ENCODE measurements around the gene ECE2.

ECE2 gene

DNA sequence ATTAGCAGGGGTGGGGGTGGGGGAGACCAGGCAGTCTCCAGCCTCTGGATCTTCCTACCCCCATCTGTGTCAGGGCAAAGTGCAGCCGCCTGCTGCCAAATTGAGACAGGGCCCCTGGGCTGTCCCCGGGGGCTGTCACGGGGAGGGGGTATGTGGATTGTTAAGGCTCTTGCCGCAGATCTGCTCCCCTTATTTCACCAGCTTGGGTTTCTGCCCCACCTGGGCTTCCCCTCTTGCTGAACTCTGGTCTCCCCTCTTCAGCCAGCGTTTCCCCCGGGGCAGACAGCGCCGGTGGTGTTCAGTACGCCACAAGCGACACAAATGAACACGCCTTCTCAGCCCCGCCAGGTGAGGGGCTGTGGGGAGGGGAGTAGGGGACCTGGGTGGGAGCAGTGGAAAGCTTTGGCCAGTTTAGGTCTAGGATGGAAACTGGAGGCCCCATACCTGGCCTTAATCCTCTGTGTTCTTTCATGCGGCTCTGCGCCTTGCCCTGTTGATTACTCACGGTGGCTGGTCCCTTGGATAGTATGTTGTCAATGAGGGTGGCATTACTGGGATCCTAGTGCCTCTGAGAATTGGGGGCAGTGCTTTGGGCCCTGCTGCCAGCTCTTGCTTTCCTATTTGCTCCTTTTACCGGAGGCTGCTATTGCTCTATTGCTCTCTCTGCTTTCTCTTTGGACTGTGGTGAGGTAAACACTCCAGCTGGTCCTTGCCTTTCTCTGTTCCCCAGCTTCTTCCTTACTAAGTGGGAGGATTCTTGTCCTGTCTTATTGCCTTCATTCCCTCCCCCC lies 40.2 kb downstream of the ECE2 start:
- DNase-seq = no peak

DNA sequence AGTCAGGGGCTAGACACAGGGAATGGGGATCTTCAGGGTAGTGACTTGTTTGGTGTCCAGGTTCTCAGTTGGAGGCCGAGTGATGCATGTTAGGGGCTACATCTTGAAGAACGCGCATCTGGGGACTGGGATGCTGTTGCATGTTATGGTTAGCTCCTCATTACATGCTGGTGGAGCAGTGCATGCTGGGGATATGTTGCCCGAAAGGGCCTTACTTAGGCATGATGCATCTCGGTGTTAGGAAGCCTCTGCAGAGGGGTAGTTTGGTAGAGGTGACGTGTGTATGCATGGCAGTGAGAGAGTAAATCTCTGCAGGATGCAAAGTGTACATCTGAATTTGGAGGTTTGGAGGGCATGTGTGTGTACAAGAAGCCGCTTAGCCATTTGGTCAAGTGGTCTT lies 41.0 kb downstream of the ECE2 start:
- DNase-seq = no peak

DNA sequence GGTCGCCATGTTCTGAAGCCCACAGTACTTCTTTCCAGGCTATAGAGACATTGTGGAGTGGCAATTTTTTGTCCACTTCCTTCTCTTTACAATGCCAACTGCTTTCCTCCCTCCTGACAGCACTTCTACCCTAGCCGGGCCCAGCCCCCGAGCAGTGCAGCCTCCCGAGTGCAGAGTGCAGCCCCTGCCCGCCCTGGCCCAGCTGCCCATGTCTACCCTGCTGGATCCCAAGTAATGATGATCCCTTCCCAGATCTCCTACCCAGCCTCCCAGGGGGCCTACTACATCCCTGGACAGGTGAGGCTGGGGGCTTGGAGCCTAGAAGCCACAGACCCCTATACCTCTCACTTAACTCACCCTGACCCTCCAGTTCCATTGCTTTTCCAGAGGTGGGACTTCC lies 41.4 kb downstream of the ECE2 start:
- no peak for DNase-seq

DNA sequence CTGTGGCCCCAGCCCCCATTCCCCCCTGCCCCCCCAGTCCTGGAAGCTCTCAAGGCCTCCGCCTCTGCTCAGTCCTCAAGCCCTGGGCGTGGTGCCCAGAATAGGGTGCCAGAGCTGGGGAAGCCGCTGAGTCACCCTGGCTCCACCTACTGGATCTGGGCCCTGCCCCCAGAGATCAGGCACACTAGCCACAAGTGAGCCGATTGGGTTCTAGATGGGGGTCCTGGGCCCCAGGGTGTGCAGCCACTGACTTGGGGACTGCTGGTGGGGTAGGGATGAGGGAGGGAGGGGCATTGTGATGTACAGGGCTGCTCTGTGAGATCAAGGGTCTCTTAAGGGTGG lies 44.3 kb downstream of the ECE2 start:
- peak; percentile 96 for DNase-seq

DNA sequence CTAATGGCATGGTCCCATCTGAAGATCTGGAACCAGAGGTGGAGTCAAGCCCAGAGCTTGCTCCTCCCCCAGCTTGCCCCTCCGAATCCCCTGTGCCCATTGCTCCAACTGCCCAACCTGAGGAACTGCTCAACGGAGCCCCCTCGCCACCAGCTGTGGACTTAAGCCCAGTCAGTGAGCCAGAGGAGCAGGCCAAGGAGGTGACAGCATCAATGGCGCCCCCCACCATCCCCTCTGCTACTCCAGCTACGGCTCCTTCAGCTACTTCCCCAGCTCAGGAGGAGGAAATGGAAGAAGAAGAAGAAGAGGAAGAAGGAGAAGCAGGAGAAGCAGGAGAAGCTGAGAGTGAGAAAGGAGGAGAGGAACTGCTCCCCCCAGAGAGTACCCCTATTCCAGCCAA lies 45.8 kb downstream of the ECE2 start:
- no peak for DNase-seq

DNA sequence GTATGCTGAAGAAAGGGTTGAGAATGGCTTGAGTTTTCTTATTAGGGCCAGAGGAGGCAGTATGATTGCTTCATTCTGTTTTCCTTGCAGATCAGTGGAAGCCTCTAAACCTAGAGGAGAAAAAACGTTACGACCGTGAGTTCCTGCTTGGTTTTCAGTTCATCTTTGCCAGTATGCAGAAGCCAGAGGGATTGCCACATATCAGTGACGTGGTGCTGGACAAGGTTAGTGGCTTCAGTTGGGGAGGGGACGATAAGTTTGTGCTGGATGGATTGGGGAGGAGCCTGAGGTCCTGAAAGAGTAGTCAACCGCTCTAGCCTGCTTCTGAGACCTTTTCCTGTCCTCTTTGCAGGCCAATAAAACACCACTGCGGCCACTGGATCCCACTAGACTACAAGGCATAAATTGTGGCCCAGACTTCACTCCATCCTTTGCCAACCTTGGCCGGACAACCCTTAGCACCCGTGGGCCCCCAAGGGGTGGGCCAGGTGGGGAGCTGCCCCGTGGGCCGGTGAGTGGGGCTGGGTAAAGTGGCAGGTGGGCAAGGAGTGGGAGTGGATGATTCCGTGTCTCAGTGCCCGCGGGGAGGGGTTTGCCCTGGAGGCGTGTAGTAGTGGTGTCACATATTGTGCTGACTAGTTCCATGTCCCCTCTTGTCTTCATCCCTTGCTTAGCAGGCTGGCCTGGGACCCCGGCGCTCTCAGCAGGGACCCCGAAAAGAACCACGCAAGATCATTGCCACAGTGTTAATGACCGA lies 47.1 kb downstream of the ECE2 start:
- DNase-seq = no peak

DNA sequence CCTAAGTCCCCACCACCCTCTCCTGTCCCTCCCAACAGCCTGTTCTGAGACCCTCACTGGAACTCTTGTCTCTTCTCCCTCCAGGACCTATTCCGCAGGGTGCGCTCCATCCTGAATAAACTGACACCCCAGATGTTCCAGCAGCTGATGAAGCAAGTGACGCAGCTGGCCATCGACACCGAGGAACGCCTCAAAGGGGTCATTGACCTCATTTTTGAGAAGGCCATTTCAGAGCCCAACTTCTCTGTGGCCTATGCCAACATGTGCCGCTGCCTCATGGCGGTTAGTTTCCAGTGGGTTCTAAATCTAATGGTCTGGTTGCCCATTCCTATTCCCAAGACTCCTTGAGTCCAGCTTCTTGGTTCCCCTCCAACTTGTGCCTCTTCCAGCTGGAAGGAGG lies 47.9 kb downstream of the ECE2 start:
- no peak for DNase-seq

DNA sequence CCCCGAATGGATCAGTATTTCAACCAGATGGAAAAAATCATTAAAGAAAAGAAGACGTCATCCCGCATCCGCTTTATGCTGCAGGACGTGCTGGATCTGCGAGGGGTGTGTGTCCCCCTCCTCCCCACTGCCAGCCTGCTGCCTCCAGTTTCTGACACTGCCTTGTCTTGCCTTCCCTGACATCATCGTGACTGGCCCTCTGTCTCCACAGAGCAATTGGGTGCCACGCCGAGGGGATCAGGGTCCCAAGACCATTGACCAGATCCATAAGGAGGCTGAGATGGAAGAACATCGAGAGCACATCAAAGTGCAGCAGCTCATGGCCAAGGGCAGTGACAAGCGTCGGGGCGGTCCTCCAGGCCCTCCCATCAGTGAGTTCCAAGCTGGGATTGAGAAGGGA lies 49.4 kb downstream of the ECE2 start:
- no peak for DNase-seq

DNA sequence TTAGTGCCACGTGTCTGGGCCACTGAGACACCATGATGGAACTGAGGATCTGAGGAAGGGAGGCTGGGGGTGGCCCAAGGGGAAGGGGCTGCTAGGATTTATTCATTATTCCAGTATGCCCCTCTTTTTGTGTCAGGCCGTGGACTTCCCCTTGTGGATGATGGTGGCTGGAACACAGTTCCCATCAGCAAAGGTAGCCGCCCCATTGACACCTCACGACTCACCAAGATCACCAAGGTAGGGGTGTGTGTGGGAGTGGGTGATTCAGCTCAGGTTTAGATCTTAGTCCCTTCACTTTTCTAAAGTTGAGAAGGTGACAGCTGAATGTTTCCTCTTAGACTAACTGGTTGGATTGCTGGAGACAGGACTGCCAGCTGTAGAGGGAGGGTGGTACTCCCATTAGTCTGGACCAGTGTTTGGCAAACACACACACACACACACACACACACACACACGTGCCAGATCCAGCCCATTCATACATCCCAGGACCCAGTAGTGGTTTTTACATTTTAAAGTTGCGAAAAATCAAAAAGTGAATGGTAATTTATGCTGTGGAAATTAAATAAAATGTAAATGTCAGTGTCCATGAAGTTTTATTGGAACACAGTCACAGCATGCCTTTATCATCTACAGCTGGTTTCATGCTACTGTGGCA lies 50.0 kb downstream of the ECE2 start:
- DNase-seq = no peak

DNA sequence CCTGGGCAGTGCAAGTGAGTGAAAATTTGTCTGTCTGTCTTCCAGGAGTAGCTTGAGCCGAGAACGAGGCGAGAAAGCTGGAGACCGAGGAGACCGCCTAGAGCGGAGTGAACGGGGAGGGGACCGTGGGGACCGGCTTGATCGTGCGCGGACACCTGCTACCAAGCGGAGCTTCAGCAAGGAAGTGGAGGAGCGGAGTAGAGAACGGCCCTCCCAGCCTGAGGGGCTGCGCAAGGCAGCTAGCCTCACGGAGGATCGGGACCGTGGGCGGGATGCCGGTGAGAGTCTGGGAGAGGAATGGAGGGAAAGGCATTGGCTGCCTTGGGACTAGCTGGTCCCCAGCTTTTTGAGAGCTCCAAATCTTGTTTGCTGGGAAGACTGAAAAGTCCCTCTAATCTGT lies 51.3 kb downstream of the ECE2 start:
- DNase-seq = no peak

DNA sequence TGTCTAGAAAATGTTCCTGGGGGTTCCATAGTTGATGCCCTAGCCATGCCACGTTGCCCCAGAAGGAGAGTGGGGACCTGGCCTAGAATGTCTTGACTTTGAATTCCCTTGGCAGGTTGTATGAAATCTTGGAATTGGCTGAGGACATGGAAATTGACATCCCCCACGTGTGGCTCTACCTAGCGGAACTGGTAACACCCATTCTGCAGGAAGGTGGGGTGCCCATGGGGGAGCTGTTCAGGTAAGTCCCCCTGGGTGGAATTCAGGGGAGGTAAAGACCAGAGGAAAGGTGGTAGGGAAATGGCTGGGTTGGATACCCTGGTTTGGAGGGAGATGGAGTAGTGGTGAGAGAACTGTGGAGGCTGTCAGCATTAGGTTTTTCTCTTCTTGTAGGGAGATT lies 52.7 kb downstream of the ECE2 start:
- no peak for DNase-seq

DNA sequence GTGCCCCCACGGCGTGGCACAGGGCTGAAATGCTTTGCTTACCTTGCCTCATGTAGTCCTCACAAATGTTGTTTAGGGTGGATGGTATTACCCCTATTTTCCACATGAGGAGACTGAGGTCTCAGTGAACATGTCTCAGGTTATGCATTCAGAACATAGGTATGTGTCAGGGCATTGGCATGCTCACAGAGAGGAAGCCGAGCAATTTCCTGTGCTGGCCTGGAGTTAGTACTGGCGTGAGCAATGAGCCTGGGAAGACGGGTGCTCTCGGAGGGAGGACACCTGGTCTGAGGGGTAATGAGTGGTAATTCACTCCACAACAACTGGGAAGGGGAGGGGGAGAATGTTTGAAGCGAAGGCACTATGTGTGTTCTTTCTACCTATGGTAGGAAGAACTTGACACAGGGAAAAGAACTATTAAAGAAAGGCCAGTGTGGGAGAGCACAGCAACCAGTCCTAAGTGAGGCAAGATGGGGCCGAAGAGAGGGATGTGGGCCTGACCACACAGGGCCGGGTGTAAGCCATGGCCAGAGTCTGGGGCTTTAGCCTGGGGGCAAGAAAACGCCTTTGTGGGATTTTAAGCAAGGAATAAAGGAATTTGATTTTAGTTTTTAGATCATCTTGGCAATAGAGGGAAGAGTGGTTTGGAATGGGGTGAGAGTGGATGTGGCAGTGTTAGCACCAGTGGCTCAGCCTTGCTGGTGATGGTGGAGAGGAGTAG lies 56.7 kb downstream of the ECE2 start:
- DNase-seq = no peak

DNA sequence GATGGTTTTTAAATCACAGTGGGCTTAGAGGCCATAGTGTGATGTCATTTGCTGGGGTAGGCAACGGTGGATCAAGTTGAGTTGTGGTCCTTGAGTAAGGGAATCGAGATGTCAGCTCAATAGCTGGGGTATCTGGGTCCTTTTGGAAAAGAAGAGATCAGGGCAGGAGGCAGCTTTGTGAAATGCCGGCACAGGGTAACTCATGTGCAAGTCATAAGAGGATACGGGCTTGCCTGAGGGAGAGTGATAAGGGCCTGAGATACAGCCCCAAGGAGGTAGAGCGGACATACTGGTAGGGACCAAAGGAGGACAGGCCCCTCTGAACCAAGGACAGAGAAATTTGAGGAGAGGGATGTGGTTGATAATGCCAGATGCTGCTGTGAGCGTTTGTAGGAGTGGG lies 57.4 kb downstream of the ECE2 start:
- DNase-seq = no peak

DNA sequence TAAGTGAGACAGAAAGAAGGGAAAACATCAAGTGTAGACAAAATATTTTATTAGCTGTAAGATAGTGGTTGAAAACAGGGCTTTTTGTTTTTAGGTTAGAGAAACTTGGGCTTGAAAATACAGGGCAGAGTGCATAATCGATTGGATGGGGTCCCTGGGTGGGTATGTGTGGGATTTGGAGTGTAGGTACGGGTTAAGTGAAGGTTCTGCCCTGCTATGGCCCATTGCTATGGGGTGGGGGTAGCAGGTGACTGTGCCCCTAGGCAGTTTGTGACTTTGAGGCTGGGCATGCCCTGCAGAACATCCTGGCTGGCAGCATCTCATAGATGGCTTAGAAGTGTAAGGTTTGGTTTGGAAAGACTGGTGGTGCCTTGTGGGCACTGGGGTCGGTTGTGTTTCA lies 57.9 kb downstream of the ECE2 start:
- DNase-seq = no peak

DNA sequence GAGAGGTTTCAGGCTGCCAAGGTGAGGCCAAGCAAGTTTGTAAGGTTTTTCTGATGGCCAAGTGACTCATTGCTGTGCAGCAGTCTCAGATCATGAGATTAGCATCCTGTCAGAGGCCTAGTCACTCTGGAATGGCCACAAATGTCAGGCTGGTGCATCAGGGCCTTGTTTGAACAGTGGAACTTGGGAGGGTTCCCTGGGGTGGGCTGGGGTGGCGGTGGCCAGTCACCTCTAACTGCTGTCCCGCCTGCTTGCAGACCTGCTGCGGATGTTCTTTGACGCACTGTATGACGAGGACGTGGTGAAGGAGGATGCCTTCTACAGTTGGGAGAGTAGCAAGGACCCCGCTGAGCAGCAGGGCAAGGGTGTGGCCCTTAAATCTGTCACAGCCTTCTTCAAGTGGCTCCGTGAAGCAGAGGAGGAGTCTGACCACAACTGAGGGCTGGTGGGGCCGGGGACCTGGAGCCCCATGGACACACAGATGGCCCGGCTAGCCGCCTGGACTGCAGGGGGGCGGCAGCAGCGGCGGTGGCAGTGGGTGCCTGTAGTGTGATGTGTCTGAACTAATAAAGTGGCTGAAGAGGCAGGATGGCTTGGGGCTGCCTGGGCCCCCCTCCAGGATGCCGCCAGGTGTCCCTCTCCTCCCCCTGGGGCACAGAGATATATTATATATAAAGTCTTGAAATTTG lies 58.8 kb downstream of the ECE2 start:
- peak; percentile 47 for DNase-seq

DNA sequence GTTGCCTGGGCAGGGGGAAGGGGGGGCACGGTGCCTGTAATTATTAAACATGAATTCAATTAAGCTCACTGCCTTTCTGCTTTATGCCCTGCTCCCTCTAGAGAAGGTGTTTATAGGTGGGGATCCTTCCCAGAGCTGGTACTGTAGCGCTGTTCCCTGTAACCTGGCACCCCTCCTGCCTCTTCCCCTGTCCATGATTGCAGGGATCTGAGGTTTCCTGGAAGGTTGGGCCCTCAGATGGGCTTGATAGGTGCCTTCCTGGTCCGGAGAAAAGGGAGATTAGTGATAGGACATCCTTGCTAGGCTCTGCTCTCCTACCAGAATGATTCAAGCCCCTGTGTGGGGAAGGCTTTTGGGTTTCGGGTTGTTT lies 59.5 kb downstream of the ECE2 start:
- no peak for DNase-seq

DNA sequence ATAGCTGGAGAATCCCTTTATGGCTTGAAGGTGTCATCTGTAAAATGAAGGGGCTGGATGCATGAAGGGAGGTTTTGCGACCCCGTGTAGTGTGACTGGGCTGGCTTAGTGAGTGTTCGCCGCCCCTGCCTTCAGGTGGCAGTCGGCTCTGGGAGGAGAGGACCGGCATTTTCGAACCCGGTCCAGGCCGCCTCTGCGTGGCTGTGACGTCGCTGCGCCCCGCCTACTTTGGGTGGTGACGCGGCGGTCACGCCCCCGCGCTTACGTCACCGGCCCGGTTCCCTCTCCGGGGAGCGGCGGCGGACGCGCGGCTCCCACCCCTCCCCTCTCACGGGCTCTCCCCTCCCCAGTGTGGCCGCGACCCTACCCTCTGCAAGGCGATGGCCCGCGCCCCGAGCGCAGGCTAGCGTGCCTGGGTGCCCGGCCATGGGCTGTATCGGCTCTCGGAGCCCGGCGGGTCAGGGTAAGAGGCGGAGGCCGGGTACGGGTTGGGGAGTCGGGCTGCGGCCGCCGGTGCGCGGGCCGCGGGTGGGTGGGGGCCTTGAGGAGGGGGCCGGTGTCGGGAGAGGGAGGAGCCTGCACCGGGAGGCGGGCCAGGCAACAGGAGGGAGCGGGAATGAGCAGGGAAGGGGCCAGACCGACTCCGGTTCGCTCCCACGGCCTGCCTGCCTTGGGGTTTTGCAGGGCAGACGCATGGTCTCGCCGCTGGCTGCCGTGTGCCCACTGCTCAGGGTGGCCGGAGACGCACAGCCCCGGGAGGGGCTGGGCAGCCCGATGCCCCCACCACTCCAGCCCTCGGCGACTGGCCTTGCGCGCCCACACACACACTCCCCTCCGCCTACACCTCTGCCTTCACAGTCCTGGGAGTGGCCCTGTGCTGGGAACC lies 60.1 kb downstream of the ECE2 start:
- DNase-seq = peak; percentile 77

DNA sequence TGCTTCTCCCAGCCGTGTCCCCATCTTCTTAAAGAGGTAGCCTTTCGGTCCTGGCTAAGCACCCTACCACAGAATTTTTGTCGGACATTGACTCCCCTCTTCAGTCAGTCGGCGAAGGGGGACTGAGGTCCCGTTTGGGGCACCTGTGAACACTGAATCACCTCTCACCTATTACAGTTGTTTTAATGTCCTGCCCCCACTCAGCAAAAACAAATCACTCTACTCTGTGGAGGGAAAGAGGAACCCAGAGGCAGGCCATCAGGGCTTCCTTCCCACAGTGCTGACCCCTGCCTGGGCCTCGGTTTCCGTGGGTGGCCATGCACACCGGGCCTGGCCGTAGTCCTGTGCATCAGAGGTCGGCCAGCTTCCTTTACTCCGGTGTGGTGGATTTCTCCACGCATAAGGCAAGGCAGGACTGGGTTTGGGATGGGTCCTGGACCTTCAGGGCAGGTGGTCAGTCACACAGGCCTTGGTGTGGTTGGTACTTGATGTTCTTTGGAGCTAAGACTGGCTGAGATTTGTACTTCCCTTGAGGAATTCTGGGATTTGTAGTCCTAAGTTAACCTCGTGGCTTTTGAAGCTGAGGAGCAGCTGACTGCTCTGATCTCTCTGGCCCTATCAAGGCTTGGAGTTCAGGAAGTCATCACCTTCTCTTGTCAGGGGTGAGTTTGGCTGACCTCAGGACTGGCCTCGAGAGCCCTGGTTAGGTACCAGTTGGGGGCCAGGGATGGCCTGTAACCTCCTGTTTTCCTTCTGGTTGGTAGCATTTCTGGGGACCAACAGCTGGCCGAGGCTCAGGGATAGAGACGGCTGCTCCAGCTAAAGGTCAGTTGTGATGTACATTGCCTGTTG lies 61.0 kb downstream of the ECE2 start:
- DNase-seq = peak; percentile 52

DNA sequence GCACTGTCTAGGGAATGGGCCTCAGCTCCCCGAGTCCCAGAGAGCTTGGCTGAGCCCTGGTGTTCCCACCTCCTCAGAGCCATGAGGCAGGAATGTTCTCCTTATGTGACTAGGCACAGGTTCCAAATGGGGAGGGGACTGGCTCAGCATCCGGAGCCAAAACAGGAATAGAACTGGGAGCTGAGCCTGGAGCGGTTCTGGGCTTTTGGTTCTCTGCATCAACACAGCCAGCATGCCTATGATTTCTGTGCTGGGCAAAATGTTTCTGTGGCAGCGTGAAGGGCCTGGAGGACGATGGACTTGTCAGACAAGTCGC lies 61.5 kb downstream of the ECE2 start, which contains the start of gene FAM131A:
Gene FAM131A (plus strand): TSS at position 202 of the 316 bp plus-strand sequence. CDS start 31 bp downstream, at position 233.
- no peak for DNase-seq

DNA sequence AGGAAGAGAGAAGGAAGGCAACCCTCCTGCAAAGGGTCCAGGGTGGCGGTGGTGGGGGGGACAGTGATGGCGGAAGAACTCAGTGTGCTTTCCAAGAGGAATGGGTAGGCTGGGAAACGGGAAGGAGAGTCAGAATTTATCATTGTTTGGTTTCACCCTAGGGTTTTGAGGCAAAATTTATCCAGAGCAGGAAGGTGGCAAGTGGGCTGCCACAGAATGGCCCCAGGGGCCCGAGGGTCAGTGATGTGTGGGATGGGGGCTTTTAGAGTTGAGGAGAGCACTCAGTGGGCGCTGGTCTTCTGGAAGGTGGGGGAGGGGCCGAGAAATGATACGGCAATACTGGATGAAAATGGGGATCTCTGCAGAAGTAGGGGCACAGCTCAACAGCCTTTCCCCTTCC lies 62.2 kb downstream of the ECE2 start:
- no peak for DNase-seq

DNA sequence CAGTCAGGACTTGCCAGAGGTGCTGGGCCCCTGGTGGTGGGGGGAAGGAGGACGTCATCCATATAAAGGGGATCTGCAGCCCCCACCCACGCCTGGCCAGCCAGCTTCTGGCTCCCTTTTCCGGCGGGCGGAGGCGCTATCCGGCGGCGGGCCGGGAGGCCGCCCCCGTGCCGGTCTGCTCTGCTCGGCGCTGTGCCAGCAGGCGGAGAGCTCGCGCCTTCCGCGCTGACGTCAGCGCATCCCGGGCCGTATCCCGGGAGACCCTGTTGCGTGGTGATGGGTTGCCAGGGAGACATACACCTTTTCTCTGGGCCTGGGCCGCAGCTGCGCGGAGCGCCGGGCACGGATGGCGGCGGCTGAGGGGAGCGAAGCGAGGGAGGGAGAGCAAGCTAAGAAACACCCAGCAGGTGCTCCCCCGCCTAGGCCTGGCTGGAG lies 62.7 kb downstream of the ECE2 start:
- no peak for DNase-seq

Data from hematopoietic multipotent progenitor cell treated with erythropoietin and hydrocortisone succinate and interleukin-3 and kit ligand, for 8 days (in vitro differentiated cells).